Right atrium auricular region (tissue), 2 donors: ENCODE measurements around the gene UNC80. TPM values are rescaled to one million over a fixed set of nuclear protein-coding genes. Genes with fewer than 3 reads are reported as not detected.

Experiments
- DNase-seq: peaks from one replicate; pipeline ENCODE4 v3.0.0-alpha.2; 2019; ENCODE audit warnings: low spot score
- H3K27ac ChIP-seq, 2 donors: fragments of 200-600 bp; sonication (generic); 1 replicate in 1 of 2; 2 replicates in 1 of 2; pipeline ENCODE4 v1.5.1; 2016 to 2019
- H3K27me3 ChIP-seq, 2 donors: fragments of 200-600 bp; sonication (generic); one replicate each; pipeline versions ENCODE4 v1.5.1 to v1.6.0; 2017 to 2019
- H3K36me3 ChIP-seq: fragments of 200-600 bp; sonication (generic); one replicate; pipeline ENCODE4 v1.5.1; 2016
- H3K4me1 ChIP-seq, 2 donors: fragments of 200-600 bp; sonication (generic); one replicate each; pipeline versions ENCODE4 v1.5.1 to v1.6.0; 2017 to 2019
- H3K4me3 ChIP-seq, 2 donors: fragments of 200-600 bp; sonication (generic); 1 replicate in 1 of 2; 2 replicates in 1 of 2; pipeline ENCODE4 v1.5.1; 2017 to 2019; ENCODE audit warnings: mild to moderate bottlenecking in 1 of 2, moderate library complexity in 1 of 2
- H3K9me3 ChIP-seq, 2 donors: fragments of 200-600 bp; sonication (generic); one replicate each; pipeline ENCODE4 v1.5.1; 2019
- CTCF ChIP-seq, 2 donors: fragments of 200-600 bp; sonication (generic); IDR thresholded peaks; one replicate each; pipeline ENCODE4 v1.5.1; 2019; ENCODE audit warnings: antibody characterized with exemption in 2 of 2
- total RNA-seq, 2 donors: library from RNA; depleted of rRNA; stranded (reverse); fragments of >200 nt; gene quantifications; one replicate each; pipeline ENCODE4 v1.1.0, GENCODE V29; 2016

UNC80 gene
- total RNA-seq, 2 donors from 2014 or later: 0.20 TPM; not detected in 1

- Histone ChIP-seq H3K36me3 (no peaks in the 10 kb centered on the region), H3K27ac (no peak overlapping the region), H3K27me3 (no peaks in the 10 kb centered on the region), H3K4me1 (no peaks in the 10 kb centered on the region), H3K9me3 (no peaks in the 10 kb centered on the region), H3K4me3 (no peak overlapping the region)
- no peak for DNase-seq
- no peak for TF ChIP-seq CTCF (IDR thresholded peaks at IDR 0.05)
Observed at GRCh38 chr2:209970711-209971110, 199.1 kb downstream of the UNC80 start.

- no peaks in the 10 kb centered on the region for H3K27me3 ChIP-seq
- no peak overlapping the region for H3K27ac ChIP-seq
- TF ChIP-seq CTCF (IDR thresholded peaks at IDR 0.05): no peak
- no peaks in the 10 kb centered on the region for H3K9me3 ChIP-seq
- no peak for DNase-seq
- H3K4me3 ChIP-seq: no peak overlapping the region
- H3K4me1 ChIP-seq: no peaks in the 10 kb centered on the region
- H3K36me3 ChIP-seq: no peaks in the 10 kb centered on the region
Observed at GRCh38 chr2:209973328-209973727, 201.7 kb downstream of the UNC80 start.

GRCh38 chr2:209974576-209974975, 202.9 kb downstream of the UNC80 start:
- no peak for DNase-seq
- Histone ChIP-seq H3K36me3 (no peaks in the 10 kb centered on the region), H3K4me3 (no peak overlapping the region), H3K4me1 (no peaks in the 10 kb centered on the region), H3K9me3 (no peaks in the 10 kb centered on the region), H3K27me3 (no peaks in the 10 kb centered on the region), H3K27ac (no peak overlapping the region)
- TF ChIP-seq CTCF (IDR thresholded peaks at IDR 0.05): no peak

GRCh38 chr2:209976698-209977385, 205.2 kb downstream of the UNC80 start:
- DNase-seq: no peak
- Histone ChIP-seq H3K27me3 (no peaks in the 10 kb centered on the region), H3K36me3 (no peaks in the 10 kb centered on the region), H3K4me1 (no peaks in the 10 kb centered on the region), H3K27ac (no peak overlapping the region), H3K4me3 (no peak overlapping the region), H3K9me3 (no peaks in the 10 kb centered on the region)
- no peak for TF ChIP-seq CTCF (IDR thresholded peaks at IDR 0.05)

GRCh38 chr2:209977386-209978239, 206.0 kb downstream of the UNC80 start:
- Histone ChIP-seq H3K27me3 (no peaks in the 10 kb centered on the region), H3K4me1 (no peaks in the 10 kb centered on the region), H3K36me3 (no peaks in the 10 kb centered on the region), H3K4me3 (no peak overlapping the region), H3K27ac (no peak overlapping the region), H3K9me3 (no peaks in the 10 kb centered on the region)
- no peak for DNase-seq
- peak in 1 of 2 donors; percentile 78 for TF ChIP-seq CTCF (IDR thresholded peaks at IDR 0.05)
